Measurements from ENCODE around the gene LPAR2. TPM values are rescaled to one million over a fixed set of nuclear protein-coding genes. Genes with fewer than 3 reads are reported as not detected.

The LPAR2 gene
- total and polyA plus RNA-seq, 10 of the 15 experiments (the other 5 are each of a cell fraction or from before 2014, with no cell fraction given) = 0.98 to 23.8 (median 10.2) TPM

GRCh38 chr19:19661675-19662251 lies 33.7 kb upstream of the LPAR2 start (continued):
- peak; percentile 25 for TF ChIP-seq SKIL (IDR thresholded peaks at IDR 0.05; ENCODE audit: low read depth, poor library complexity, severe bottlenecking)
- TF ChIP-seq ZNF207 (IDR thresholded peaks at IDR 0.05; ENCODE audit: borderline replicate concordance) = peak; percentile 59; the same call in 1 of the 2 replicates
- TF ChIP-seq CREB1 (IDR thresholded peaks at IDR 0.05; ENCODE audit: low read depth) = peak; percentile 82
- TF ChIP-seq JUND (IDR thresholded peaks at IDR 0.05; ENCODE audit: low read depth, low read length) = no peak
- peak; percentile 18 for TF ChIP-seq RUNX3 (IDR thresholded peaks at IDR 0.05; ENCODE audit: low read length)
- TF ChIP-seq HCFC1 (IDR thresholded peaks at IDR 0.05; ENCODE audit: low read length) = peak; percentile 57; the same call in 1 of the 2 replicates
- peak; percentile 26; the same call in 1 of the 2 replicates for TF ChIP-seq MTA2 (IDR thresholded peaks at IDR 0.05; ENCODE audit: low read depth)
- no peak; the same call in 1 of the 2 replicates for TF ChIP-seq ELK1 (IDR thresholded peaks at IDR 0.05; ENCODE audit: low read depth, low read length)
- TF ChIP-seq RELA (IDR thresholded peaks at IDR 0.05; ENCODE audit: borderline replicate concordance, partially characterized antibody) = peak; percentile 20
- no peak for TF ChIP-seq GATAD2B (conservative IDR thresholded peaks at IDR 0.05; ENCODE audit: low read depth)
- no peak for TF ChIP-seq SP1 (IDR thresholded peaks at IDR 0.05; ENCODE audit: low read depth, low read length)
- peak; percentile 62; the same call in 2 of the 3 replicates for TF ChIP-seq POU2F2 (IDR thresholded peaks at IDR 0.05; ENCODE audit: borderline replicate concordance, low read depth, low read length)
- no peak for TF ChIP-seq REST (IDR thresholded peaks at IDR 0.05; ENCODE audit: low read depth, low read length)
- TF ChIP-seq NBN (IDR thresholded peaks at IDR 0.05) = peak; percentile 99
- peak; percentile 58; the same call in 1 of the 2 replicates for TF ChIP-seq SMARCA5 (IDR thresholded peaks at IDR 0.05)
- TF ChIP-seq CEBPZ (IDR thresholded peaks at IDR 0.05; ENCODE audit: low read depth, low read length) = no peak
- no peak for TF ChIP-seq STAT3 (IDR thresholded peaks at IDR 0.05; ENCODE audit: low read depth, low read length)
- 0 out of 2 replicates have a peak, but pooled peaks have one; percentile 6 for TF ChIP-seq CHD2 (IDR thresholded peaks at IDR 0.05; ENCODE audit: borderline replicate concordance, low read depth, low read length)
- TF ChIP-seq MXI1 (IDR thresholded peaks at IDR 0.05; ENCODE audit: low read depth, low read length) = peak; percentile 38; the same call in 1 of the 2 replicates

All from GM12878 (cell line).